ENCODE data around the gene CYTIP. TPM values are rescaled to one million over a fixed set of nuclear protein-coding genes. Genes with fewer than 3 reads are reported as not detected.

Gene CYTIP
- total and polyA plus RNA-seq, 9 of the 15 experiments (the other 6 are each of a cell fraction or from before 2014, with no cell fraction given) = 0.03 to 0.35 (median 0.26) TPM; not detected in 1

GRCh38 chr2:157395811-157396210 lies 48.1 kb downstream of the CYTIP start:
- POLR2A ChIA-PET = no interaction called here

GRCh38 chr2:157394928-157395327 lies 49.0 kb downstream of the CYTIP start:
- in situ Hi-C loops (cut with MboI) = no loop called here
- no TSS peak for BruUV-seq (replicated peaks)
- no peak for TF ChIP-seq NFE2 (IDR thresholded peaks at IDR 0.05; ENCODE audit: low read depth)
- no peak for TF ChIP-seq ELK3 (CRISPR knock-in tag; IDR thresholded peaks at IDR 0.05)
- no peak for TF ChIP-seq CEBPZ (IDR thresholded peaks at IDR 0.05; ENCODE audit: borderline replicate concordance, low read depth, low read length)
- TF ChIP-seq SMAD3 (CRISPR knock-in tag; conservative IDR thresholded peaks at IDR 0.05) = no peak
- TF ChIP-seq XRCC5 (IDR thresholded peaks at IDR 0.05; ENCODE audit: low read depth, low read length) = no peak

More at GRCh38 chr2:157395811-157396210, 48.1 kb downstream of the CYTIP start:
- BruUV-seq (replicated peaks) = no TSS peak
- Histone ChIP-seq H3K4me2 (ENCODE audit: insufficient read depth, low read length) (no peak overlapping the region), H3K79me2 (ENCODE audit: control insufficient read depth, insufficient read depth, low read length) (no peaks in the 10 kb centered on the region), H3K4me3 (no peak overlapping the region), H3K9me1 (ENCODE audit: control insufficient read depth, insufficient read depth, low read length) (no peaks in the 10 kb centered on the region), H3K27ac (ENCODE audit: extremely low read depth, low read depth, low read length) (no peak overlapping the region), H3K4me1 (replicated peaks in 1 of 2; ENCODE audit: control insufficient read depth in 2 of 2, insufficient read depth in 2 of 2, low read length in 2 of 2) (no peaks in the 10 kb centered on the region), H3K9ac (ENCODE audit: insufficient read depth in 1 of 2, low read depth in 2 of 2, low read length in 2 of 2) (no peak overlapping the region), H4K20me1 (replicated peaks; ENCODE audit: control insufficient read depth, insufficient read depth, low read length) (no peaks in the 10 kb centered on the region), H3K27me3 (ENCODE audit: control insufficient read depth in 2 of 2, insufficient read depth in 2 of 2, low read length in 2 of 2) (no peaks in the 10 kb centered on the region), H2AFZ (ENCODE audit: low read depth, low read length) (no peak overlapping the region), H3K36me3 (ENCODE audit: control insufficient read depth, insufficient read depth, low read length) (no peaks in the 10 kb centered on the region), H3K9me3 (replicated peaks; ENCODE audit: control insufficient read depth, insufficient read depth, low read depth, low read length) (no peaks in the 10 kb centered on the region)
- no peak for ATAC-seq
- no peak for TF ChIP-seq IRF2 (CRISPR knock-in tag; IDR thresholded peaks at IDR 0.05)
- peak; percentile 56 for TF ChIP-seq RFX1 (IDR thresholded peaks at IDR 0.05)
- in situ Hi-C loops (cut with MboI) = no loop called here
- intact Hi-C loops (cut with micrococcal nuclease) = no loop called here
- 2% methylated on average over 3 of the region's 3 CpGs for WGBS (ENCODE audit: insufficient coverage, low coverage, missing lambda C conversion rate)
- CTCF ChIA-PET (ENCODE audit: low intra/inter-chr PET ratio) = no interaction called here
- no peak for FAIRE-seq
- DNase-seq (ENCODE audit: extremely low read depth in 1 of 4, low spot score in 3 of 4) = no peak

More at GRCh38 chr2:157394928-157395327, 49.0 kb downstream of the CYTIP start:
- no peaks in the 10 kb centered on the region for H3K9me1 ChIP-seq (ENCODE audit: control insufficient read depth, insufficient read depth, low read length)
- no peaks in the 10 kb centered on the region for H3K79me2 ChIP-seq (ENCODE audit: control insufficient read depth, insufficient read depth, low read length)
- no peaks in the 10 kb centered on the region for H3K4me1 ChIP-seq (replicated peaks in 1 of 2; ENCODE audit: control insufficient read depth in 2 of 2, insufficient read depth in 2 of 2, low read length in 2 of 2)
- no peak overlapping the region for H3K27ac ChIP-seq (ENCODE audit: extremely low read depth, low read depth, low read length)
- ChIA-PET POLR2A (interaction anchor here (1.5 kb wide), 1 partner anchor 63 kb away, joined by 3 read pairs; no protein-coding TSS in a partner anchor), CTCF (ENCODE audit: low intra/inter-chr PET ratio) (no interaction called here)
- 0% methylated on average over 1 of the region's 1 CpG for WGBS (ENCODE audit: insufficient coverage, low coverage, missing lambda C conversion rate)
- ATAC-seq (peak; percentile 67), DNase-seq (ENCODE audit: extremely low read depth in 1 of 4, low spot score in 3 of 4) (peak in 1 of 4 experiments; percentile 10), FAIRE-seq (no peak)
- no peak overlapping the region for H3K4me2 ChIP-seq (ENCODE audit: insufficient read depth, low read length)
- H3K36me3 ChIP-seq (ENCODE audit: control insufficient read depth, insufficient read depth, low read length) = no peaks in the 10 kb centered on the region
- no peak overlapping the region for H2AFZ ChIP-seq (ENCODE audit: low read depth, low read length)
- intact Hi-C loops (cut with micrococcal nuclease) = no loop called here
- no peaks in the 10 kb centered on the region for H4K20me1 ChIP-seq (replicated peaks; ENCODE audit: control insufficient read depth, insufficient read depth, low read length)
- H3K9me3 ChIP-seq (replicated peaks; ENCODE audit: control insufficient read depth, insufficient read depth, low read depth, low read length) = no peaks in the 10 kb centered on the region
- H3K9ac ChIP-seq (ENCODE audit: insufficient read depth in 1 of 2, low read depth in 2 of 2, low read length in 2 of 2) = no peak overlapping the region
- H3K4me3 ChIP-seq = no peak overlapping the region
- H3K27me3 ChIP-seq (ENCODE audit: control insufficient read depth in 2 of 2, insufficient read depth in 2 of 2, low read length in 2 of 2) = no peaks in the 10 kb centered on the region
